A549 (cell line): ENCODE data around the gene SPPL2C. TPM values are rescaled to one million over a fixed set of nuclear protein-coding genes. Genes with fewer than 3 reads are reported as not detected.

ENCODE experiments used
- ATAC-seq, 2 experiments: fragments of 200-7000 bp in 1 of 2; fragments of >200 bp in 1 of 2; cut with Nextera tagmentation in 1 of 2; cut with Tn5 transposase in 1 of 2; 3 replicates each; pipeline versions ENCODE4 v1.8.0 to v1.9.1; 2018 to 2020; ENCODE audit warnings: mild to moderate bottlenecking in 1 of 2, moderate library complexity in 1 of 2
- CTCF ChIA-PET: fragments of 300-600 bp; sonication (Branson Sonifier 250); formaldehyde crosslinking; extraction: SDS; loops from one replicate; lab custom pipeline; 2021; ENCODE audit warnings: antibody characterized with exemption, inconsistent platforms; lab: Yijun Ruan, JAX
- POLR2A ChIA-PET: fragments of 350-600 bp; formaldehyde crosslinking; extraction: SDS; loops from one replicate; lab custom pipeline; 2021; ENCODE audit warnings: antibody characterized with exemption, inconsistent platforms; lab: Yijun Ruan, JAX
- DNase-seq, 2 experiments: peaks; one replicate each; pipeline versions ENCODE4 v3.0.0 to v3.0.0-alpha.2; 2011 to 2016; ENCODE audit warnings: low read depth in 1 of 2, low spot score in 1 of 2
- FAIRE-seq: peaks from 2 replicates; lab custom pipeline; 2011; peaks lifted over from hg19 to GRCh38; lab: Jason Lieb, UNC
- H3K27ac ChIP-seq, 2 experiments: fragments of >200 bp; sonication (Bioruptor Twin); formaldehyde crosslinking; 3 replicates each; pipeline ENCODE4 v1.5.1; 2016 to 2017
- H3K4me1 ChIP-seq: fragments of >200 bp; sonication (Bioruptor Twin); formaldehyde crosslinking; 3 replicates; pipeline ENCODE4 v1.6.1; 2016
- H3K4me2 ChIP-seq: fragments of >200 bp; sonication (Bioruptor Twin); formaldehyde crosslinking; 3 replicates; pipeline ENCODE4 v1.6.1; 2016
- H3K4me3 ChIP-seq: fragments of >200 bp; sonication (Bioruptor Twin); formaldehyde crosslinking; 3 replicates; pipeline ENCODE4 v1.5.1; 2016
- H3K9me3 ChIP-seq: fragments of >200 bp; sonication (Bioruptor Twin); formaldehyde crosslinking; 3 replicates; pipeline ENCODE4 v1.6.1; 2016
- ATOH8 ChIP-seq: fragments of 250-450 bp; sonication (Bioruptor Pico); IDR thresholded peaks from 2 replicates; pipeline ENCODE4 v1.5.0; 2020; ENCODE audit warnings: low read depth, mild to moderate bottlenecking, moderate library complexity
- CHD2 ChIP-seq: fragments of 150-350 bp; IDR thresholded peaks from 2 replicates; pipeline ENCODE4 v1.6.1; 2014; ENCODE audit warnings: low read length; ENCODE audit not compliant: partially characterized antibody
- CHD4 ChIP-seq: fragments of 200-600 bp; sonication (generic); IDR thresholded peaks from 2 replicates; pipeline ENCODE4 v1.6.1; 2016; ENCODE audit warnings: antibody characterized with exemption, mild to moderate bottlenecking, borderline replicate concordance
- E2F6 ChIP-seq: IDR thresholded peaks from 2 replicates; pipeline ENCODE4 v1.6.1; 2012; ENCODE audit warnings: low read depth, borderline replicate concordance
- EP300 ChIP-seq, 2 experiments: fragments of >200 bp; sonication (Bioruptor Twin); formaldehyde crosslinking; IDR thresholded peaks; 2 replicates in 1 of 2; 3 replicates in 1 of 2; pipeline ENCODE4 v1.6.1; 2016 to 2017
- FOSL2 ChIP-seq, 2 experiments: fragments of 450-650 bp in 1 of 2; fragments of >200 bp in 1 of 2; sonication (Bioruptor Twin) in 1 of 2; formaldehyde crosslinking; IDR thresholded peaks; 2 replicates each; pipeline versions ENCODE4 v1.5.0 to v1.6.1; 2016 to 2020; ENCODE audit warnings: mild to moderate bottlenecking in 1 of 2, moderate library complexity in 1 of 2
- GATA3 ChIP-seq: IDR thresholded peaks from 2 replicates; pipeline ENCODE4 v1.6.1; 2012; ENCODE audit warnings: borderline replicate concordance
- HEYL ChIP-seq: fragments of 250-450 bp; sonication (Bioruptor Pico); IDR thresholded peaks from 2 replicates; pipeline ENCODE4 v1.8.0; 2021; ENCODE audit warnings: mild to moderate bottlenecking, moderate library complexity
- HOXA7 ChIP-seq: fragments of 250-450 bp; sonication (Bioruptor Pico); IDR thresholded peaks from 2 replicates; pipeline ENCODE4 v1.5.0; 2020; ENCODE audit warnings: mild to moderate bottlenecking, moderate library complexity
- JUN ChIP-seq, 2 experiments: fragments of >200 bp; sonication (Bioruptor Twin); formaldehyde crosslinking; IDR thresholded peaks; 2 replicates in 1 of 2; 3 replicates in 1 of 2; pipeline ENCODE4 v1.6.1; 2016 to 2017
- JUNB ChIP-seq: fragments of >200 bp; sonication (Bioruptor Twin); formaldehyde crosslinking; IDR thresholded peaks from 2 replicates; pipeline ENCODE4 v1.6.1; 2016
- KDM1A ChIP-seq: fragments of 200-600 bp; sonication (generic); IDR thresholded peaks from 2 replicates; pipeline ENCODE4 v1.6.1; 2016; ENCODE audit warnings: low read depth, mild to moderate bottlenecking
- MAFK ChIP-seq: fragments of 450-650 bp; IDR thresholded peaks from 2 replicates; pipeline ENCODE4 v1.6.1; 2014; ENCODE audit not compliant: partially characterized antibody
- MAX ChIP-seq: IDR thresholded peaks from 2 replicates; pipeline ENCODE4 v1.6.1; 2012
- MAZ ChIP-seq: fragments of 150-350 bp; IDR thresholded peaks from 2 replicates; pipeline ENCODE4 v1.6.1; 2014; ENCODE audit warnings: antibody characterized with exemption, low read depth, low read length, borderline replicate concordance
- MYC ChIP-seq: IDR thresholded peaks from 2 replicates; pipeline ENCODE4 v1.6.1; 2012; ENCODE audit warnings: mild to moderate bottlenecking, inconsistent platforms, low read length, improper control_type of control experiment, borderline replicate concordance
- PHF8 ChIP-seq: fragments of 200-600 bp; sonication (generic); IDR thresholded peaks from 2 replicates; pipeline ENCODE4 v1.6.1; 2016; ENCODE audit warnings: low read depth, mild to moderate bottlenecking, antibody characterized with exemption, moderate library complexity, borderline replicate concordance
- RCOR1 ChIP-seq: fragments of 150-350 bp; IDR thresholded peaks from 2 replicates; pipeline ENCODE4 v1.6.1; 2014; ENCODE audit warnings: antibody characterized with exemption, low read length, low read depth
- SMC3 ChIP-seq: fragments of >200 bp; sonication (Bioruptor Twin); formaldehyde crosslinking; IDR thresholded peaks from 3 replicates; pipeline ENCODE4 v1.6.1; 2018; ENCODE audit warnings: inconsistent platforms
- USF2 ChIP-seq: fragments of 450-650 bp; IDR thresholded peaks from 2 replicates; pipeline ENCODE4 v1.6.1; 2014; ENCODE audit warnings: antibody characterized with exemption
- ZFP36 ChIP-seq: fragments of 450-650 bp; IDR thresholded peaks from 2 replicates; pipeline ENCODE4 v1.6.1; 2014; ENCODE audit warnings: borderline replicate concordance; ENCODE audit not compliant: partially characterized antibody
- ZNF302 ChIP-seq: fragments of 250-450 bp; sonication (Bioruptor Pico); IDR thresholded peaks from 2 replicates; pipeline ENCODE4 v1.9.0; 2021; ENCODE audit warnings: inconsistent platforms, mild to moderate bottlenecking, moderate library complexity
- WGBS: methylation state at CpG from one replicate; pipeline ENCODE4 v1.1.6; 2017; ENCODE audit errors: missing lambda C conversion rate; 5-methylcytosine and 5-hydroxymethylcytosine counted together
- polyA plus RNA-seq, 4 experiments: library from polyadenylated mRNA; depleted of rRNA in 3 of 4; stranded (reverse); fragments of >200 nt; fragmentation: RNase III in 1 of 4; extraction: RNeasy Plus Mini Kit Qiagen cat#74134 plus additional on column Dnase treatment in 1 of 4; gene quantifications; 2 replicates in 3 of 4; 3 replicates in 1 of 4; pipeline ENCODE4 v1.2.3, GENCODE V29; 2011 to 2017

Gene SPPL2C
- polyA plus RNA-seq, 2 of the 4 experiments (the other 2 are of a cell fraction), result not detected

- TF ChIP-seq FOSL2 (IDR thresholded peaks at IDR 0.05) (no peak), FOSL2 (CRISPR knock-in tag; IDR thresholded peaks at IDR 0.05) (peak; percentile 20; the same call in 1 of the 2 replicates), ZNF302 (CRISPR knock-in tag) (no peak)
- TF ChIP-seq, all 56 proteins: peak for 1
- FAIRE-seq (no peak), ATAC-seq (no peak), DNase-seq (no peak)
- POLR2A ChIA-PET, result no interaction called here
- WGBS, result 33% methylated on average over 7 of the region's 7 CpGs
- no peak overlapping the region for H3K4me3 ChIP-seq
- H3K27ac ChIP-seq, result no peak overlapping the region
- no peak overlapping the region for H3K4me2 ChIP-seq
- no peaks in the 10 kb centered on the region for H3K4me1 ChIP-seq
- H3K9me3 ChIP-seq, result no peaks in the 10 kb centered on the region
- CTCF ChIA-PET, result interaction anchor here (0.6 to 14.4 kb wide), 5 partner anchors 7 to 202 kb away, joined by 4 to 225 read pairs (median 11); no protein-coding TSS in a partner anchor
These were observed 2.7 kb upstream of the SPPL2C start for GRCh38 chr17:45841883-45842525.

- DNase-seq (no peak), ATAC-seq (no peak), FAIRE-seq (no peak)
- TF ChIP-seq MYC, result no peak
- TF ChIP-seq EP300 (IDR thresholded peaks at IDR 0.05), result no peak
- no peak for TF ChIP-seq CHD2
- TF ChIP-seq JUNB, result no peak
- TF ChIP-seq MAFK, result no peak
- TF ChIP-seq E2F6, result no peak
- no peak for TF ChIP-seq USF2
- TF ChIP-seq CHD4, result no peak
- no peak for TF ChIP-seq ATOH8 (CRISPR knock-in tag)
- TF ChIP-seq HOXA7, result no peak
- no peak for TF ChIP-seq HEYL (CRISPR knock-in tag)
- no peak for TF ChIP-seq RCOR1
- no peak for TF ChIP-seq MAX
- TF ChIP-seq KDM1A, result no peak
- no peak for TF ChIP-seq JUN (IDR thresholded peaks at IDR 0.05)
- TF ChIP-seq GATA3, result no peak
- TF ChIP-seq PHF8, result no peak
- TF ChIP-seq SMC3, result no peak
- no peak for TF ChIP-seq MAZ
- no peak for TF ChIP-seq ZFP36
- Histone ChIP-seq H3K27ac (no peak overlapping the region), H3K4me3 (no peak overlapping the region), H3K4me1 (no peaks in the 10 kb centered on the region), H3K9me3 (no peaks in the 10 kb centered on the region), H3K4me2 (no peak overlapping the region)
- CTCF ChIA-PET, result interaction anchor here (0.7 to 14.4 kb wide), 6 partner anchors 9 to 203 kb away, joined by 3 to 225 read pairs (median 7); no protein-coding TSS in a partner anchor
- WGBS, result 66% methylated on average over 4 of the region's 4 CpGs
- POLR2A ChIA-PET, result no interaction called here
These were observed 959 bp upstream of the SPPL2C start for GRCh38 chr17:45843722-45844121.
